Stimulated activated CD4-positive, alpha-beta T cell treated with anti-CD3 and anti-CD28 coated beads, Interleukin-2, amount 100 ng/mL, for 48 hours (primary cell): Measurements from ENCODE around the gene TRIM51.
"Not testable (repeated sequence)": the region's sequence is repeated elsewhere in the genome, so short reads cannot be mapped to it uniquely, and the experiment has no call there.

Experiments used
- DNase-seq, 2 donors: peaks; one replicate each; pipeline ENCODE4 v3.0.0-alpha.2; 2020

The TRIM51 gene

DNA sequence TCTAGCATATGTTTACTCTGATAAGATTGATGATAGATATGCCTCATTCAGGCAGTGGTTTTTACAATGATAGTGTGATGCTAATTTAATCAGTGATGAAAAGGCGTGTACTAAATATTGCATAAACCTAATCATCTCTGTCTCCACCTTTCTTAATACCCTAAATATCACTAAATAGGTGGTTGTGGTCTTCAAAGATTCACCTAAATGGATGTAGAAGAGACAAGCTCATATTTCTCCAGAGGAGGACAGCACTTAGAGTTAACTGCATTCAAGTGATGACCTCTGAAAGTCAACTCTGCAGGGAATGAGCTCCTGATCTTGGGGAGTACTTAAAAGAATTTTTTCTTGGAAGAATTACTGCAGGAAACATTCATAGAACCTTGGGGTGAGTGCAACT is at the start of gene TRIM51:
Gene TRIM51, plus strand, starts transcription at position 301 of the 400 bp plus-strand sequence. CDS start 2,132 bp downstream, outside the sequence.
- not testable (repeated sequence) for DNase-seq

DNA sequence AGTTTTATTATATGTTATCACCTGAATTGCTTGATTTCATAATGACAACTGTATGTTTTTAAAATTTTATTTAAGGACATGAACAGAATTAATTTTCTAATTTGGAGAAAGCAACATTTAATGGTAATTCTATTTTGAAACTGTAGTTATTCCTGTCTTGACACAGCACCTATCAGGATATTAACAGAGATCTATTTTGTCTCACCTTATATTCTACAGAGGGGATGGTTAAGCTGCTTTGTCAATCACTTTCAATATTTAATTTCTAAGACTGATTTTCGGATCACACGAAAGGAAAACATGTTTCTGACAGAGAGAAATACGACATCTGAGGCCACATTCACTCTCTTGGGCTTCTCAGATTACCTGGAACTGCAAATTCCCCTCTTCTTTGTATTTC is 44.6 kb upstream of the TRIM51 start, which contains the start of gene OR5D16:
Gene OR5D16, plus strand, starts transcription at position 301 of the 400 bp plus-strand sequence. Its CDS starts 0 bp downstream, at position 301.
- no peak for DNase-seq

DNA sequence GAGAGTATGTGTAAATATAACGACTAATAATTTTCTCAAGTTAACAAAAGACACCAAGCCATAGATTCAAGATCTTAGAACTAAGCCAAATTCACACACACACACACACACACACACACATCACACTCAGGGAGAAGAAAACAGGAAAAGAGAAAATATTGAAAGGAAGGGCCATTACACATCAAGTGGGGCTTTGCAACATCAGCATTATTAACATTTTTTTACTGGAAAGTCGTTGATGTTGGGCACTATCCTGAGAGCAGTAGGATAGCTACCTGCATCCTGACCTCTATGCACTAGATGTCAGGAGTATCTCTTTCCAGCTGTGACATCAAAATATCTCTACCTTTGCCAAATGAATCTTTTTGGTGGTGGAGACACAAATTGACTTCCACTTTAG is 35.6 kb upstream of the TRIM51 start:
- no peak for DNase-seq

GRCh38 chr11:55849037-55849436 is 34.1 kb upstream of the TRIM51 start:
- DNase-seq: no peak

DNA sequence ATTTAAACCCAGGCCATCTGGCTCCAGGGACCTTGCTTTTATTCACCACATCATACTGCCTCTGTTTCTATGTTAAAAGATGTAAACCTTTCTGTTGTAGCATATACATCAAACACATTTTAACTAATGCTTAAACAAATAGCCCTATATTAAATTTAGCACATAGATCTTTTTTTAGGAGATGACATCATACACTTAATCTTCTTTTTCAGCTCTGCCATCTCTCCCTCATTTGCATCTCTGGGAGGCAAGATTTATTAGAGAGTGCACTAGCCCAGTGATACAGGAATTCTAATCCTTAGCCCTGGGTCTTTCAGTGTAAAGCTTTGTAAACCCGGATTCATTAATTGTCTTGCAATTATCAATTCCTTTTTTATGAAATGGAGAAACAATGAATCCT is 31.0 kb upstream of the TRIM51 start:
- DNase-seq: no peak

DNA sequence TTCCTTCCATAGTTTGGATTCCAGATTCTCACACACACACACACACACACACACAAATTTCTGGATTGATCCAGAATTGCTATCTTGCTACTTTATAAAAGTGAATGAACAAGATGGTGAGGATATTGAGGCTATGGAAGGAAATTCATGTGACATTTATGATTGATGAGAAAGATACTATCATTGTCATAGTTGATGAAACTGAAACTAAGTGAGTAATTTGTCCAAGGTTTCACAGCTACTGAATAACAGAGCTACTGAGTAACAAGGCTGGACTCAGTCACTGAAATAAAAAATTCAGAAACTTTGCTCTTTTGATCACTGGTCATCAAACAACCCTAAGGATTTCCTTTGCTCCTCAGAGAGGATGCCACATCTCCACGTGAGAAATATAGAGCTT is 28.4 kb upstream of the TRIM51 start:
- DNase-seq: no peak

GRCh38 chr11:55867354-55867753 is 15.7 kb upstream of the TRIM51 start:
- DNase-seq: not testable (repeated sequence)

DNA sequence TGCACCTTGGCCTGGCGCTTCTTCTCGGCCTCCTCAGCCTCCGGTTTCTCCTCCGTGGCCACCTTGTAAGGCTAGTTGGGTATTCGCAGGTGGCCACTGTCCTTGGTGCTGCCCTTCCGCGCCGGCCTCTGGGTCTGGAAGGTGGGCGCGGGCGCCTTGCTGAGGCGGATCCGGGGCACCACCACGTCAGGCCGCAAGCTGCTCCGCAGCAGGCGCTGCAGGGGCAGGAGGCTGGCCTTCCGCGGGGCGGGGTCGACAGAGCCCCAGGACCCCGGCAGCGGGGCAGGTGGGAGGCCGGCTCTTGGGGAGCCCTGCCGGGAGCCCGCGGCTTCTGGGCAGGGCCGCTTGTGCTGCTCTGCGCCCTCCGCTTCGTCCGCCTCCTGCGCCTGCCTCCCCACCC is 10.4 kb upstream of the TRIM51 start:
- DNase-seq: not testable (repeated sequence)

DNA sequence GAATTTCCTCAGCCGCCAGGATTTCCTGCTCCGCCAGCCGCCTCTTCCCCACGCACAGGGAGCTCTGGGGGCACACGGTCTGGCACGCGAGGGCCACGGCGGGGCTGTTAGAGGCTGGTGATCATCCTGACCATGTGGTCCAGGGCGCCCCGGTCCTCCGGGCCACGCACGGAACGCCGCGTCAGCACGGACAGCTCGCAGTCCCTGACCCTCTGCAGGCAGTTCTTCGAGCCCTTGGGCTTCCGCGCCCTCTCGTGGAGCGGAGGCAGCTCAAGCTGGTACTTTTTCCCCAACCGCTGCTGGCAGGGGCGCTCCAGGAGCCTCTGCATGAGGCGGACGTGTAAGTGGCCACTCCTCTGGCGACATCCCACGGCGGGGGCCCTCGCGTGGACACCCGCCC is 10.0 kb upstream of the TRIM51 start:
- not testable (repeated sequence) for DNase-seq

- not testable (repeated sequence) for DNase-seq
These were observed 1.9 kb downstream of the TRIM51 start for GRCh38 chr11:55884995-55885394.

DNA sequence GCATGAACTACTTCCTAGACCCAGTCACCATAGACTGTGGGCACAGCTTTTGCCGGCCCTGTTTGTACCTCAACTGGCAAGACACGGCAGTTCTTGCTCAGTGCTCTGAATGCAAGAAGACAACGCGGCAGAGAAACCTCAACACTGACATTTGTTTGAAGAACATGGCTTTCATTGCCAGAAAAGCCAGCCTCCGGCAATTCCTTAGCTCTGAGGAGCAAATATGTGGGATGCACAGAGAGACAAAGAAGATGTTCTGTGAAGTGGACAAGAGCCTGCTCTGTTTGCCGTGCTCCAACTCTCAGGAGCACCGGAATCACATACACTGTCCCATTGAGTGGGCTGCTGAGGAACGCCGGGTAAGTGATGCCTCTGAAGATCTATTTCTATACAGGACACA is 2.4 kb downstream of the TRIM51 start:
- not testable (repeated sequence) for DNase-seq

DNA sequence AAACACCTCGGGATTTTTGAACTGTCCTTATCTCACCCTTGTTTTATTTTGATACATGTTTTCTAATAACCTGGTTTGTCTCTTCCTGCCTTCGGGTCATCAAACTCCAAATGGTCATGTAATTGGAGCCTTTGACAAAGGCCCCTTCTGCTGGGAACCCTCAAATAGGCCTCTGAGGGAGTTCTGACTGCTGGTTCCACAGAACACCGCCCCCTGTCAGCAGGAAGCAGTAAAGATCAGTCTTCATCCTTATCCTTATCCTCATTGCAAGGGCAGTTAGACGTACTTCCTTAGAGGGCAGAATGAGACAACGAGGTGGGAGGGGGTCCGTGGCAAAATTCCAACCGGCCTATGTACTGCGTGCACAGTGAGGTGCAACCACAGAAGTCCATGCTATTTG is 12.1 kb downstream of the TRIM51 start:
- DNase-seq: no peak

DNA sequence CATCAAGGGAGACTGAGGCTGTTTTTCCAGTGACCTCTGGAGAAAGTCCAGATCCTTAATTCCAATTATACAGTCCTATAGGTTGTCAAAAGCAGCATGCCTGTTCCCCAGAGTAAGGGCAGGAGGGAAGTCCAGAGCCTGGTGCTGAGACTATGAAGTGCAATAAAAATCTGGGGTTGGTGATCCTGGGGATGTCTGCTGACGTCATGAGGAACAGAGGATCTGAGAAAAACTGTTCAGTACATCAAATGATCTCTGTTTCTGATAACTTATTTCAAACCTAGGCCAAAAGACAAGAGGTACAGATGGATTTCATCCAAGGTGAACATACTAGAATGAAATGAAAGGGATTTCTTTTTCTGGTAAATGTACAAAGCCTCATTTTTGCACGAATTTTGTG is 19.2 kb downstream of the TRIM51 start:
- DNase-seq: no peak

DNA sequence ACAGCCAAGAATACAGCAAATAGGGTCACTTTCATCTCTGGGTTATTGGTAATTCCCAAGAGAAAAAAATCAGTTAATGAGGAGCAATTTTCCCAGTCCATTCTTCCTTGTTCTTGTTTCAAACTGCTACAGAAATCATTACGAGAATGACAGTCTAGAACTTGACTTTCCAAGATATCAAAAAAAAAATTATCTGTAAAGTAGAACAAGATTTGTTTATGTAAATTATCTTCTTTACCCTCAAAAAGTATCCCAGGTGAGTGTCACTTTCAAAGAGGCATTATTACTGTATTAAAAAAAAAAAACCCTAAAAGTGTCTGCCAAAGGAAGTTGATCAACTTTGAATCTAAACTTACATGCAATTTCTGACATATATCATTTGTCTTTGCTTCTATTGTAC is 31.4 kb downstream of the TRIM51 start, which contains the start of gene OR5W2:
Gene OR5W2, minus strand, starts transcription at position 101 of the 400 bp plus-strand sequence. Its CDS starts 0 bp downstream, at position 101.
- no peak for DNase-seq

DNA sequence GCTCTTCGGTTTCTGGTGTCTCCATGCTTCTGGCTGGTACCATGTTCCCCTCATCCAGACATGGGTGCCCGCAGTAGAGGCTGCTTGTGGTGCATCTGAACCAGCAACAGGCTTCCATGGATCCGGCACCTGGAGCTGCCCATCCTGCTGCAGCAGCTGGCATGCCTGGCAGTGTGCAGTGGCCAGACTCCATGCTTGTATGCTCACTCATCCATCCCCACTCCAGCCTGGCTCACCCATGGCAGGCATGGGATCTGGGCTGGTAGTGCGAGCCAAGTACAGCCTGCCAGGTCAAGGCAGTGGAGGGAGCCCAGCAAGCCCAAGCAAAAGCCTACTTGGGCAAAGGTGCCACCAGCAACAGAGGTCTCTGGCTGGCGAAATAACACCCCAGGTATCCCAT is 37.4 kb downstream of the TRIM51 start:
- no peak for DNase-seq

GRCh38 chr11:55936300-55936699 is 53.2 kb downstream of the TRIM51 start, which contains the start of gene OR5I1:
OR5I1 (minus strand) TSS chr11:55936400; CDS start chr11:55936400, 0 bp downstream.
- no peak for DNase-seq
